ENCODE measurements around the gene STAG3. TPM values are rescaled to one million over a fixed set of nuclear protein-coding genes. Genes with fewer than 3 reads are reported as not detected.

STAG3 gene
- 0.87 and 2.6 TPM in 2 replicates for total RNA-seq

GRCh38 chr7:100177045-100178001 is at the start of gene STAG3, which contains the start of gene GPC2:
TSS of gene STAG3 (plus strand) at chr7:100177918. CDS start at chr7:100180557, 2,639 bp downstream.
TSS of gene GPC2 (minus strand) at chr7:100177381. CDS start at chr7:100177199, 182 bp downstream.

DNA sequence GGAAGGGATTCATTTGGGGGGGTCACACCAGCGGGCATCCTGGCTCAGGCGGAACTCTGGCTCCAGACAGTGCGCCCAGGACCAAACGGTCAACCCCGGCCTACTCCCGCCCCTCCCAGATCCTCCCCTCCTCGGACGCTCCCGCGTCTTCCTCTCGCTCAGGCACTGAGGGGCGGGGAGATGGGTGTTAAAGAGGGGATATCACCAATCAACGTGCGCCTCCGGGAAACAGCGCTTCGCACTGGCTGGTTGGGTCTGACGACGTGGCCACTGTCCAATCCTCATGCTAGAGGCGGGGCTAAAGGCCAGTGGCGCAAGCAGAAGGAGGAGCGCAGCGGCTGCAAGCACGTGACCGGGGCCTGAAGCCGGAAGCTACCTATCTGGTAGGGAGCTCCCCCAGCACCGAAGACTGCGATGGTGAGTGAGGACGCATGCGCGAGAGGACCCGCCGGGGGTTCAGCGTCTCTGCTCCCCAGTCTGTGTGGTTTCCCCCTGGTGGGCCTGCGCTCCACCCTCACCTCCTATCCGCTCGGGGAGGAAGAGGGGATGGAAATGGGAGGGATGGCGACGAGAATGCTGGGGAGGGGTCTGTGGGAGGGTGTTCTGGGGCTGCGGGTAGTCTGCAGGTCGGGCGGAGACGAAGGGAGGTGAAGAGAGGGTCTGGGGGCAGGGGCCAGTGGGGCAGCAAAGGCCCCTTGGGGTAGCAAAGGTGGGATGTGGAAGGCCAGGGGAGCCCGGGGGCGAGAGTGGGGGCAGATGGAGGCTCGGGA is 29.0 kb upstream of the STAG3 start, which contains the start of gene LAMTOR4:
TSS of gene LAMTOR4 (plus strand) at position 360 of the 770 bp plus-strand sequence. CDS start at position 415, 55 bp downstream.

DNA sequence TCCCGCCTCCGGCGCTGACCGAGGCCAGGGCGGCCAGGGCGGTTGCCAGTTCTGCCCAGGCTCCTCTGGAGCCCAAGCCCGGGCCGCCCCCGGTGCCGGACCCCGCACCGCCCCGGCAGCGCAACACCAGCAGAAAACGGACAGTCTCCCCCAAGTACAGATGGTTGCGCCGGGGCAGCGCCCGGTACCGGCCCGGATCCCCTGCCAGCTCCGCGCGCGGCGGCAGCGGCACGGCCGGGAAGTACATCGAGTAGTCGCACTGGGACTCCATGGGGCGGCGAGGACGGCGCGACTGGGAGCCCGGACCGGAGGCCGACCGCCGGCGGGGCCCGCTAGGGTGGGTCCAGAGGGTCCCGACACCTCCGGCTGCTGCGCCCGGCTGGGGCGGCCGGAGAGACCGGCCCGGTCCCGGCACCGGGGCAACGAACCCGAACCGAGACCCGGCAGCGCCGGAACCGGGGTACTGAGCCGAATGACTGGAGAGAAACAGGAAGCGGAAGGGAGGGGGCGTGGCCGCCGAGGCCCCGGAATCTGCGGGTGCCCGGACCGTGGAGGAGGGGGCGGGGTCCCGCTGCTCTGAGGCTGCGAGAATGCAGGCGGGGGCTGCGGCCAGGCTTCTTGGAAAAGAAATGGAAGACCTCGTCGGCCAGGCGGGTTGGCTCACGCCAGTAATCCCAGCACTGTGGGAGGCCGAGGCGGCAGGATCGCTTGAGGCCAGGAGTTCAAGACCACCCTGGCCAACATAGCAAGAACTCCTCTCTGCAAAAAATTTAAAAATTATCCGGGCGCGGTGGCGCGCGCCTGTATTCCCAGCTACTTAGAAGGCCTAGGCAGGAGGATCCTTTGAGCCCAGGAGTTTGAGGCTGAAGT is 19.3 kb upstream of the STAG3 start, which contains the start of gene TRAPPC14:
TSS of gene TRAPPC14 (minus strand) at position 495 of the 870 bp plus-strand sequence. CDS start at position 271, 224 bp downstream.

DNA sequence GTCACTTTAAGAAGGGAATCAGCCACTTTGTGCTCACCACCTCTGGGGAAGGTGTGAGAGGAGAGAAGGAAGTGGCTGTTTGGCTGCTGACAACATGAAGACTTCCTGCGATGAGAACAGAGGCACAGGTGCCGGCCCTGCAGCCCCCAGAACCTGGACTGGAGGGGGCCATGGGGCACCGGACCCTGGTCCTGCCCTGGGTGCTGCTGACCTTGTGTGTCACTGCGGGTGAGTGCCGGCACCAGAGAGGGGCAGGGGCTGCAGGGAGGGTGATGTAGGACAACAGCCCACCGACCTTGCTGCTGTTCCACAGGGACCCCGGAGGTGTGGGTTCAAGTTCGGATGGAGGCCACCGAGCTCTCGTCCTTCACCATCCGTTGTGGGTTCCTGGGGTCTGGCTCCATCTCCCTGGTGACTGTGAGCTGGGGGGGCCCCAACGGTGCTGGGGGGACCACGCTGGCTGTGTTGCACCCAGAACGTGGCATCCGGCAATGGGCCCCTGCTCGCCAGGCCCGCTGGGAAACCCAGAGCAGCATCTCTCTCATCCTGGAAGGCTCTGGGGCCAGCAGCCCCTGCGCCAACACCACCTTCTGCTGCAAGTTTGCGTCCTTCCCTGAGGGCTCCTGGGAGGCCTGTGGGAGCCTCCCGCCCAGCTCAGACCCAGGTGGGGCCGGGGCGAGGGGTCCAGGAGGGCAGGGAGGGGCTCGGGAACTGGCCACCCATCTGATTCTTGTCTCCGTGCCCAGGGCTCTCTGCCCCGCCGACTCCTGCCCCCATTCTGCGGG is 42.3 kb downstream of the STAG3 start, which contains the start of gene PVRIG:
TSS of gene PVRIG (plus strand) at position 149 of the 785 bp plus-strand sequence. CDS start at position 171, 22 bp downstream.

Other genes with a start within 250 kb of the STAG3 start
- not detected in 2 replicates for gene GJC3, start 248.3 kb upstream of the STAG3 start, total RNA-seq
- gene AZGP1, start 201.9 kb upstream of the STAG3 start, total RNA-seq: 1.3 and 2.1 TPM in 2 replicates
- gene ZKSCAN1, start 162.3 kb upstream of the STAG3 start, total RNA-seq: 31.2 and 34.4 TPM in 2 replicates
- gene ZSCAN21, start 128.1 kb upstream of the STAG3 start, total RNA-seq: 8.4 and 9.9 TPM in 2 replicates
- gene ZNF3, start 96.2 kb upstream of the STAG3 start, total RNA-seq: 9.7 and 14.7 TPM in 2 replicates
- 38.5 and 41.9 TPM in 2 replicates for gene COPS6, start 88.9 kb upstream of the STAG3 start, total RNA-seq
- gene MCM7, start 76.5 kb upstream of the STAG3 start, total RNA-seq: 11.0 and 17.1 TPM in 2 replicates
- 17.2 and 18.4 TPM in 2 replicates for gene AP4M1, start 76.3 kb upstream of the STAG3 start, total RNA-seq
- gene TAF6, start 58.6 kb upstream of the STAG3 start, total RNA-seq: 29.0 and 44.7 TPM in 2 replicates
- gene CNPY4, start 58.3 kb upstream of the STAG3 start, total RNA-seq: 15.3 and 16.2 TPM in 2 replicates
- gene MBLAC1, start 51.0 kb upstream of the STAG3 start, total RNA-seq: 4.6 and 5.7 TPM in 2 replicates
- 117 and 132 TPM in 2 replicates for gene LAMTOR4, start 29.0 kb upstream of the STAG3 start, total RNA-seq
- gene TRAPPC14, start 19.2 kb upstream of the STAG3 start, total RNA-seq: 4.0 and 4.5 TPM in 2 replicates
- gene GAL3ST4, start 9.3 kb upstream of the STAG3 start, total RNA-seq: 0.98 and 1.00 TPM in 2 replicates
- 0.05 TPM in 1 of 2 replicates, not detected in the other for gene GPC2, start 537 bp upstream of the STAG3 start, total RNA-seq
- gene PVRIG, start 42.0 kb downstream of the STAG3 start, total RNA-seq: not detected in 2 replicates
- gene SPDYE3, start 129.8 kb downstream of the STAG3 start, total RNA-seq: not detected in 2 replicates
- 3.2 and 6.1 TPM in 2 replicates for gene PILRB, start 180.2 kb downstream of the STAG3 start, total RNA-seq
- gene PILRA, start 195.6 kb downstream of the STAG3 start, total RNA-seq: 1.2 TPM in 1 of 2 replicates, not detected in the other